Ovary (tissue), 9 donors: Measurements from ENCODE around the gene GPR137B. TPM values are rescaled to one million over a fixed set of nuclear protein-coding genes. Genes with fewer than 3 reads are reported as not detected.
A peak's percentile ranks its signal among the peaks of the same experiment; 100 is the strongest.

ENCODE experiments used
- DNase-seq, 5 donors: peaks; one replicate each; pipeline ENCODE4 v3.0.0-alpha.2; 2019 to 2020
- H3K27ac ChIP-seq, 2 donors: fragments of 200-600 bp; one replicate each; pipeline versions ENCODE4 v1.5.1 to v1.8.0; 2019 to 2022
- H3K27me3 ChIP-seq: fragments of 200-600 bp; one replicate; pipeline ENCODE4 v1.8.0; 2022
- H3K36me3 ChIP-seq: fragments of 200-600 bp; sonication (generic); one replicate; pipeline ENCODE4 v1.5.1; 2019
- H3K4me1 ChIP-seq: one replicate; pipeline ENCODE4 v1.8.1; 2013; ENCODE audit warnings: mild to moderate bottlenecking, moderate library complexity; ENCODE audit not compliant: insufficient read depth
- H3K4me3 ChIP-seq: fragments of 200-600 bp; sonication (generic); one replicate; pipeline ENCODE4 v1.5.1; 2017
- H3K9me3 ChIP-seq, 2 donors: fragments of 200-600 bp in 1 of 2; sonication (generic) in 1 of 2; one replicate each; pipeline versions ENCODE4 v1.5.1 to v1.8.1; 2013 to 2019; ENCODE audit warnings: mild to moderate bottlenecking in 1 of 2, moderate library complexity in 1 of 2
- EP300 ChIP-seq: sonication (generic); formaldehyde crosslinking; IDR thresholded peaks from one replicate; pipeline ENCODE4 v1.6.1; 2017; ENCODE audit warnings: antibody characterized with exemption
- POLR2A ChIP-seq: fragments of 450-650 bp; IDR thresholded peaks from one replicate; pipeline ENCODE4 v1.6.1; 2017; ENCODE audit warnings: antibody characterized with exemption, mild to moderate bottlenecking, moderate library complexity
- WGBS, 3 donors: extraction: QIAGEN DNeasy Blood & Tissue Kit in 1 of 3; methylation state at CpG; one replicate each; pipeline versions ENCODE4 v1.1.5 to v1.1.7; 2013 to 2017; 5-methylcytosine and 5-hydroxymethylcytosine counted together
- intact Hi-C, 4 donors: fragments of 100-400 bp; cut with DNase I; formaldehyde crosslinking; loops; one replicate each; pipeline versions ENCODE4 v1.11.0 to v1.15.1; 2022 to 2023
- polyA plus RNA-seq, 2 donors: library from polyadenylated mRNA; stranded (reverse); fragments of 200-250 nt in 1 of 2; fragments of 350-450 nt in 1 of 2; fragmentation: Illumina TruSeq in 1 of 2; extraction: RNeasy Lipid Tissue Mini Kit (QIAGEN cat#74804) in 1 of 2; gene quantifications; one replicate each; pipeline ENCODE4 v1.2.3, GENCODE V29; 2013 to 2014
- total RNA-seq, 7 donors: library from RNA; depleted of rRNA in 2 of 7; stranded (reverse); fragments of >200 nt in 2 of 7; fragmentation: NEBNext Ultra II Directional in 3 of 7; extraction: Animal tissue kit (Norgen Biotek cat#: 25700) in 3 of 7; gene quantifications; one replicate each; pipeline versions ENCODE4 v1.1.0 to v1.2.4, GENCODE V29; 2016 to 2023
- TF ChIP-seq, protein P1 (sequence below), 3 donors: fragments of 450-650 bp in 2 of 3; fragments of 200-600 bp in 1 of 3; IDR thresholded peaks; one replicate each; pipeline versions ENCODE4 v1.5.1 to v1.8.0; 2016 to 2022; ENCODE audit warnings: antibody characterized with exemption in 3 of 3, mild to moderate bottlenecking in 1 of 3
- donor health status: DM: no; HTN: no; CAD: no; lungs with moderate emphysema.
- donor health status: DM: no; HTN: no; CAD: no.
- donor health status: Bipolar disorder and iron deficiency.
- donor health status: DM: yes; HTN: yes; CAD: no.
- donor health status: DM: no; HTN: no; CAD: no.
- donor health status: DM: yes; HTN: yes; CAD: no.

Gene GPR137B
- total and polyA plus RNA-seq, 9 donors = 10.8 to 35.2 (median 13.7) TPM

DNA sequence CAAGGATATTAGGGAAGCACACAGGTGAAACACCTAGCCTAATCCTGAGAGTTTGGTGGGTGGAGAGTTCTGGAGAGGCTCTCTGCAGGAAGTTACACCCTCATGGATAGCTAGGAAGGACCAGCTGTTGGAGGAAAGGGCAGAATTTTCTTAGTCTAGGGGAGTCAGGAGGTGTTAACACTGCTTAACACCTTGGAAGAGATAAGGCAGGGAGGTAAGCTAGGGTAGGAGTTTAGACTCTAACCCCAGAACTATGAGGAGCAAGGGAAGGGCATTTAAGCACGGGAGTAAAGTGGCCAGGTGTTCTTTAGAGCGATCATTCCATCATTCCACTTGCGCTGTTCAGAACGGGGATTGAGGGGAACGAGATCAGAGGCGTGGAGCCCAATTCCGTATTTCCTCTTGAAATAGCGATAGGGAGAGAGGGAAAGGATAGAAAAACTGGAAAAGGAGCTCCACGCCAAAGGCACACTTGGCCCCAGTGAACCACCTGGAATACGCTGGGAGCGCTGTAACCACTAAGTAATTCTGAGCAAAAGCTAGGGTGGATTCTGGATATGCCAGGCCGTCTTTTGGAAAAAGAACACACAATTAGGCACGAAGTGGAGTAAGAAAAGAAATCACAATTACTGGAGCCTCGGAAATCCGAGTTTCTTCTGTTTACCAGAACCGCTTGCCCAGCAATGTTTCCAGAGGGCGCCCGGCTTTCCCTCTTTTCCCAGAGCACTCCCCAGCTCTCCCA, 1.5 kb upstream of the GPR137B start:
- H3K27ac ChIP-seq = no peak overlapping the region
- TF ChIP-seq EP300 (no peak), POLR2A (no peak)
- WGBS, 3 donors = 5 to 6% (median 6%) methylated on average over 18 of the region's 18 CpGs
- peaks cover 2% of the 10 kb centered on the region for H3K4me1 ChIP-seq
- no peaks in the 10 kb centered on the region for H3K27me3 ChIP-seq
- intact Hi-C loops = no loop called here
- H3K36me3 ChIP-seq = no peaks in the 10 kb centered on the region
- H3K4me3 ChIP-seq = peak overlapping the region; percentile 73
- DNase-seq = no peak
- H3K9me3 ChIP-seq = no peaks in the 10 kb centered on the region

DNA sequence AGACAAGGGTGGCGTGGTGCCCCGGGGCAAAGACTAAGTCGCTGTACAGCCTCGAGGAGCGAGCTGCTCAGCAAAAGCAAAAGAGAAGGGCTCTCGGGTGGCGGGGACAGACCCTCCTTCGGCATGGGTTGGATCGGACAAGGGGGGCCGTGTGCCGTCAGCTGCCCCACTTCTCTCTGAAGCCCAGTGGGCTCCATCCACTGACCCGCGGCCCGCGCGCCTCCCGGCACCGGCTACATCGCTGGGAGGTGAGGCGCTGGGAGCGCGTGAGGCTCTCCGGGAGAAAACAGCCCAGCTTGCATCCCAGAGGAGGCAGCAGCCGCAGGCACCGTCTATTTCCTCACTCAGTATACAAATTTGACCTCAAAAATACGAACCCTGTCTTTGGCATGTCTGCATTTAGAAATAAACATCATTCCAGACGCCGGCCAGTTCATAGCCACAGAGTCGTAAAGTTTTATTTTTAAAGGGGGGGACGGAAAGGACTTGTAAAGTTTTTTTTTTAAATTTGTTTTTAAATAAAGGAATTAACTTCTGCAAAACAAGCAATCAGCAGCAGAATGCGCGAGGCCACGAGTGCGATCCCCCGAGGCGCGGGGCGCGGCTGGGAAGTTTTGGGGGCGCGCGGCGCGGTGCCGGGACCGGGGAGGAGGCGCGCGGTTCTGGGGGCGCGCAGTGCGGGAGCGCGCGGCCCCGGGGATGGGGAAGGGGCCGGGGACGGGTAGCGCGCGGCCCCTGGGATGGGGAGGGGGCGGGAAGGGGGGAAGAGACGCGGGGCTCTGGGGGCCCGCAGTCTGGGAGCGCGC, 689 bp upstream of the GPR137B start:
- no peak for TF ChIP-seq EP300
- TF ChIP-seq, protein P1, sequence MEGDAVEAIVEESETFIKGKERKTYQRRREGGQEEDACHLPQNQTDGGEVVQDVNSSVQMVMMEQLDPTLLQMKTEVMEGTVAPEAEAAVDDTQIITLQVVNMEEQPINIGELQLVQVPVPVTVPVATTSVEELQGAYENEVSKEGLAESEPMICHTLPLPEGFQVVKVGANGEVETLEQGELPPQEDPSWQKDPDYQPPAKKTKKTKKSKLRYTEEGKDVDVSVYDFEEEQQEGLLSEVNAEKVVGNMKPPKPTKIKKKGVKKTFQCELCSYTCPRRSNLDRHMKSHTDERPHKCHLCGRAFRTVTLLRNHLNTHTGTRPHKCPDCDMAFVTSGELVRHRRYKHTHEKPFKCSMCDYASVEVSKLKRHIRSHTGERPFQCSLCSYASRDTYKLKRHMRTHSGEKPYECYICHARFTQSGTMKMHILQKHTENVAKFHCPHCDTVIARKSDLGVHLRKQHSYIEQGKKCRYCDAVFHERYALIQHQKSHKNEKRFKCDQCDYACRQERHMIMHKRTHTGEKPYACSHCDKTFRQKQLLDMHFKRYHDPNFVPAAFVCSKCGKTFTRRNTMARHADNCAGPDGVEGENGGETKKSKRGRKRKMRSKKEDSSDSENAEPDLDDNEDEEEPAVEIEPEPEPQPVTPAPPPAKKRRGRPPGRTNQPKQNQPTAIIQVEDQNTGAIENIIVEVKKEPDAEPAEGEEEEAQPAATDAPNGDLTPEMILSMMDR (IDR thresholded peaks at IDR 0.05) = no peak
- no peak for TF ChIP-seq POLR2A
- H3K27ac ChIP-seq = peak overlapping the region in 1 of 2 donors; percentile 52
- 1% methylated on average over 60 to 67 of the region's 67 CpGs for WGBS, 3 donors
- DNase-seq = peak; percentile 22 to 53 (median 40)
- no peaks in the 10 kb centered on the region for H3K9me3 ChIP-seq
- H3K27me3 ChIP-seq = no peaks in the 10 kb centered on the region
- H3K4me1 ChIP-seq = peaks cover 2% of the 10 kb centered on the region
- peak overlapping the region; percentile 73 for H3K4me3 ChIP-seq
- intact Hi-C loops = no loop called here
- H3K36me3 ChIP-seq = no peaks in the 10 kb centered on the region

DNA sequence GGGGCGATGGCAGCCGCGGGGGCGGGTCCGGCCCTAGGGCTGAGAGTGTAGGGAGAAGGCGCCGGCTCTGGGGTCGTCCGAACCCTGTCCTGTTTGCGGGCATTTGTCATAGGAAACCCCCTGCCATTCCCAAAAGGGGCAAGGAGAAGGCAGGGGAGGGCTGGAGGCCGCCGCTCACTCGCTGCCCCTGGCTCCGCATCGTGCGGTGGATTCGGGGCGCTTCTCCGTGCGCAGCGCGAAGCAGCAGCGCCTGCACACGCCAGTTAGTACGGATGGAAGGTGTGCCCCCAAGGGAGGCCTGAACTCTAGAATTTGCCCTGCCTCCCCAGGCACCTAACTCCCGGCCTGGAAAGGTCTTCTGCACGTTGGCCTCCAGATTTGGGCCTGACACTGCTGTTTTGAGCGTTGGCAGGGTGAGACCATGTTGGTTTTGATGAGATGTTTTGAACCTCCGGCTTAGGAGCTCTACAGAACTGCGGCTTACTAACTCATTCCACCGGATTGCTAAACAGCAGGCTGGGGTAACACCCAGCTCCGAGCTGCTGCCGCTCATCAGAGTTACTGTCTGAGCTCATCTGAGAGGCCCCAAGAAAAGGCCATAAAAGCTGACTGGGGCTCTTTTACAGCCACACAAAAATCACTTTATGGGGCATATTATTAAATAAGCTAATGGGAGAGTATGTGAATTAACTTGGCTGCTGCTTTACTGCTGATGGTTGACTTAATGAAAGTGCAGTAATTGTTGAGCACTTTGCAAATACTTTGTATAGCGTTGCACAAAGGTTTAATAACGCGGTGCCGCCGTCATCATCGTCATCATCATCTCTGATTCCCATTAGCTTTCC, 987 bp downstream of the GPR137B start:
- intact Hi-C loops = no loop called here
- peak in 3 of 5 donors; percentile 24 to 43 (median 37) for DNase-seq
- WGBS, 3 donors = 14 to 16% (median 15%) methylated on average over 39 of the region's 39 CpGs
- H3K4me1 ChIP-seq = peaks cover 2% of the 10 kb centered on the region
- H3K4me3 ChIP-seq = peak overlapping the region; percentile 73
- H3K27ac ChIP-seq = no peak overlapping the region
- TF ChIP-seq EP300 (no peak), POLR2A (no peak)
- TF ChIP-seq, protein P1 (IDR thresholded peaks at IDR 0.05) = no peak
- H3K36me3 ChIP-seq = no peaks in the 10 kb centered on the region
- no peaks in the 10 kb centered on the region for H3K9me3 ChIP-seq
- H3K27me3 ChIP-seq = no peaks in the 10 kb centered on the region

DNA sequence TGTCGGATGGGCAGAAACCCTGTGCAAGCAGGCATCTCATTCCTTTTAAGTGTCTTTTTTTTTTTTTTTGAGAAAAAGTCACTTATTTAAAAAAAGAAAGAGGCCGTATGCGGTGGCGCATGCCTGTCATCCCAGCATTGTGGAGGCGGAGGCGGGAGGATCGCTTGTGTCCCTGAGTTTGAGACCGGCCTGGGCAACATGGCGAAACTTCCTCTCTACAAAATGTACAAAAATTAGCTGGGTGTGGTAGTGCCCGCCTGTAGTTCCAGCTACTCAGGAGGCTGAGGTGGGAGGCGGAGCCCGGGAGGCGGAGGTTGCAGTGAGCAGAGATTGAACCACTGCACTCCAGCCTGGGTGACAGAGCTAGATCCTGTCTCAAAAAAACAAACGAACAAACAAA, 1.7 kb downstream of the GPR137B start:
- Histone ChIP-seq H3K9me3 (no peaks in the 10 kb centered on the region), H3K27me3 (no peaks in the 10 kb centered on the region), H3K36me3 (no peaks in the 10 kb centered on the region), H3K4me1 (peaks cover 2% of the 10 kb centered on the region), H3K4me3 (peak overlapping the region; percentile 73), H3K27ac (no peak overlapping the region)
- intact Hi-C loops = no loop called here
- WGBS, 3 donors = 94 to 95% (median 95%) methylated on average over 14 of the region's 14 CpGs
- DNase-seq = no peak
- no peak for TF ChIP-seq EP300
- TF ChIP-seq, protein P1 (IDR thresholded peaks at IDR 0.05) = no peak
- no peak for TF ChIP-seq POLR2A
